A549 (cell line): ENCODE measurements around the gene DDI2.

Source experiments
- CHD2 ChIP-seq: fragments of 150-350 bp; IDR thresholded peaks from 2 replicates; pipeline ENCODE4 v1.6.1; 2014; ENCODE audit warnings: low read length; ENCODE audit not compliant: partially characterized antibody
- CTCF ChIP-seq: fragments of >200 bp; sonication (Bioruptor Twin); formaldehyde crosslinking; IDR thresholded peaks from 3 replicates; pipeline ENCODE4 v1.5.1; 2016
- EP300 ChIP-seq, 2 experiments: fragments of >200 bp; sonication (Bioruptor Twin); formaldehyde crosslinking; IDR thresholded peaks; 2 replicates in 1 of 2; 3 replicates in 1 of 2; pipeline ENCODE4 v1.6.1; 2016 to 2017
- MAFK ChIP-seq: fragments of 450-650 bp; IDR thresholded peaks from 2 replicates; pipeline ENCODE4 v1.6.1; 2014; ENCODE audit not compliant: partially characterized antibody
- PBX3 ChIP-seq: IDR thresholded peaks from 2 replicates; pipeline ENCODE4 v1.6.1; 2012
- POLR2A ChIP-seq: IDR thresholded peaks from 2 replicates; pipeline ENCODE4 v1.6.1; 2012; ENCODE audit warnings: mild to moderate bottlenecking, low read length
- REST ChIP-seq: fragments of 200-600 bp; sonication (generic); IDR thresholded peaks from 2 replicates; pipeline ENCODE4 v1.6.1; 2016; ENCODE audit warnings: antibody characterized with exemption, mild to moderate bottlenecking, moderate library complexity
- SMC3 ChIP-seq: fragments of >200 bp; sonication (Bioruptor Twin); formaldehyde crosslinking; IDR thresholded peaks from 3 replicates; pipeline ENCODE4 v1.6.1; 2018; ENCODE audit warnings: inconsistent platforms

GRCh38 chr1:15718199-15718601 is 100.9 kb downstream of the DDI2 start:
- no peak for TF ChIP-seq CTCF
- TF ChIP-seq EP300 (IDR thresholded peaks at IDR 0.05): no peak
- no peak for TF ChIP-seq SMC3
- TF ChIP-seq POLR2A: no peak
- no peak for TF ChIP-seq PBX3
- no peak for TF ChIP-seq REST
- no peak for TF ChIP-seq MAFK
- TF ChIP-seq CHD2: no peak
